Inferior parietal cortex (tissue), 1 donor: Measurements from ENCODE around the gene FAT4.

Experiments
- DNase-seq: peaks from one replicate; pipeline ENCODE4 v3.0.0-alpha.2; 2016; ENCODE audit errors: extremely low spot score

FAT4 gene

GRCh38 chr4:125317525-125317877 lies 2.7 kb downstream of the FAT4 start:
- DNase-seq = peak; percentile 59

DNA sequence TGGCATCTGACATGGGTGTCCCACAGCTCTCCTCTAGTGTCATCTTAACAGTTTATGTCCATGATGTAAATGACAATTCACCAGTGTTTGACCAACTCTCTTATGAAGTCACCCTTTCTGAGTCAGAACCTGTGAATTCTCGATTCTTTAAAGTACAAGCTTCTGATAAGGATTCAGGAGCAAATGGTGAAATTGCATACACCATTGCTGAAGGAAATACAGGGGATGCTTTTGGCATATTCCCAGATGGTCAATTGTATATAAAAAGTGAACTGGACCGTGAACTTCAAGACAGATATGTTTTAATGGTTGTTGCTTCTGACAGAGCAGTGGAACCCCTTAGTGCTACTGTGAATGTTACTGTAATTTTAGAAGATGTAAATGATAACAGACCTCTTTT lies 4.6 kb downstream of the FAT4 start:
- no peak for DNase-seq

GRCh38 chr4:125321709-125322365 lies 7.1 kb downstream of the FAT4 start:
- DNase-seq = no peak

GRCh38 chr4:125322366-125322730 lies 7.6 kb downstream of the FAT4 start:
- DNase-seq = no peak

DNA sequence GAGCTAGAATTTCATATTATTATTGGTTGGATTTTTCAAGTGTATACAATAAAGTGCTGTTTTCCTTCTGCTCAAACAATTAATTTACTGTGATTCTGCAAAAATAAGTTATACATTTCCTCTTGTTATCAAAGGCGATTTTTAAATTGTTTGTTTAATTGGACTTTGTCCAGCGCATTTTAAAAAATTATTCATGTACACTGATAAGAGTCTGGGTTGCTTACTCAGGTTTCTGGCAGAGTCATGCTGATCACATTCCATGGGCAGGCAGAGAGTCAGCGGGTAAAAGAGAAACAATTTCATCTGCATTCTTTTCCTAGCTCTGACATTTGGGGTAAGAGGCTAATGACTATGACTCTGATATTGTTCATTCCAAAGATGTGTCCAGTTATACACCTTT lies 8.9 kb downstream of the FAT4 start:
- no peak for DNase-seq

- DNase-seq = no peak
Observed at GRCh38 chr4:125325733-125326132, 11.0 kb downstream of the FAT4 start.

- no peak for DNase-seq
Observed at GRCh38 chr4:125331116-125331515, 16.4 kb downstream of the FAT4 start.

DNA sequence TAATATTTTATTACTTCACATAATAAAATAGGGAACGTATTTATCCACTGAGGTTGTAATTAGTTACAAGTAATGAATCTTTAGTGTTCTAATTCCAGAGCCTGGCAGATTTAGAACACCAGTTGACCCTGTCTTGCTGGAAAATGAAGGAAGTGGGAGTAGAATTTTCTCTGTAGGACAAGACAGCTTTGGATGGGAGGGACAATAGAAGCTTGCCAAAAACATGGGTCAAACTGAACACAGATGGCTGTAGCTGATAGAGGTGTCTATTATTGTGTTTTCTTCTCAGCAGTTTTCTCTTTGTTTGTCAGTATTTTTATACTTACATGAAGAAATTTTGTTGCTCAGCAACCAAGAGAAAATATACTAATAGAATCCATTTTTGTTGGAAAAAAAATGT lies 20.2 kb downstream of the FAT4 start:
- no peak for DNase-seq

DNA sequence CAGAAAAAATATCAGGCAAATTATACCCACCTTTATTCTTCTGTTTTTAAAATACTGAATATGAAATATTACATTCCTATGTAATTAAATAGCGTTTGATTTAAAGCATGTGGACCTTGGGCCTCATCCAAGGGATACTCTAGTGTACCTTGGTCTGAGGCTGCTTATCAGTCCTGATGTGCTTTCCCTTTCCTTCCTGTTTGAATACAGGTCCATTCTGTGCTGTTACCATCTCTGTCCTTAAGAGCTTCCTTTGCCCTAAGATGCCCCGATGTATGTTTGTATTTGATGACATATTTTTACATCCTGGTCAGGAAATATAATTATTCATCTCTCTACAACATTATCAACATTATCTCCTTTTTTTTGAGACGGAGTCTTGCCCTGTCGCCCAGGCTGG lies 24.1 kb downstream of the FAT4 start:
- DNase-seq = no peak

DNA sequence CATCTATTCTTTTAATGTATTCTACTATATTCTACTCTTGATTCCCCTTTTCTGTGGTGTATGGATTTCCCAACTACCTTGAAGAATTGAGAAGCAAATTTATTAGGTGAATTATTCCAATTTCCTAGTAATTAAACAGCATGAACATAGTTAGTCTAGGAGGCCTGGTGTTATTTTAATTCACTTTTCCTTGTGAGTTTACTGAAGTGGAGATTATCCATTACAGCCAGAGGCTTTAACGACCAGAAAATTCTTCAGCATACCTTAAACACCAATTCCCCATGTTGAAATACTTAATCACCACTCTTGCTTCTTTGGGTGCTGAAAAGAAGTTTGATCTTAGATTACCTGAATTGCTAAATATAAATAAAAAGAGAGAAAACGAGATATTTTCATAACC lies 29.4 kb downstream of the FAT4 start:
- no peak for DNase-seq

- DNase-seq = no peak
Observed at GRCh38 chr4:125346616-125347015, 31.9 kb downstream of the FAT4 start.

- no peak for DNase-seq
Observed at GRCh38 chr4:125350470-125351135, 35.8 kb downstream of the FAT4 start.

GRCh38 chr4:125352521-125352920 lies 37.8 kb downstream of the FAT4 start:
- DNase-seq = peak; percentile 60

- no peak for DNase-seq
Observed at GRCh38 chr4:125353131-125353530, 38.4 kb downstream of the FAT4 start.

DNA sequence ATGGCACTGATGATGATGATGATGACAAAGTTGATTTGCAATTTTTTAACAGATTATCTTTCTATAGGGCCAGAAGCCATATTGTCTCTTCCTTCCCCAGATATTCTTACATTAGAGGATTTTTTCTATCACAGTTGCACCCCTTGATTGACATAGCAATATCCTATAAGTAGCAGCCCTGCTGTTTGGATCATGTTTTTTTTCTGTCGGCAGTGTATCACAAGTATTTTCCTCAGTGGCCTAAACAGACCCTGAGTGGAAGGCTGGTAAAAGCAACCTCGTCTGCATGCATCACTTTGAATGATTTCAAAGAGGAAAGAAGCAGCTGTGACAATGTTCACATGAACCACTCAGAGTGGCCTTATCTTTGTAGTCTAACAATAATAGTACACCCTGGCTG lies 41.0 kb downstream of the FAT4 start:
- no peak for DNase-seq

GRCh38 chr4:125357675-125358074 lies 42.9 kb downstream of the FAT4 start:
- DNase-seq = no peak

DNA sequence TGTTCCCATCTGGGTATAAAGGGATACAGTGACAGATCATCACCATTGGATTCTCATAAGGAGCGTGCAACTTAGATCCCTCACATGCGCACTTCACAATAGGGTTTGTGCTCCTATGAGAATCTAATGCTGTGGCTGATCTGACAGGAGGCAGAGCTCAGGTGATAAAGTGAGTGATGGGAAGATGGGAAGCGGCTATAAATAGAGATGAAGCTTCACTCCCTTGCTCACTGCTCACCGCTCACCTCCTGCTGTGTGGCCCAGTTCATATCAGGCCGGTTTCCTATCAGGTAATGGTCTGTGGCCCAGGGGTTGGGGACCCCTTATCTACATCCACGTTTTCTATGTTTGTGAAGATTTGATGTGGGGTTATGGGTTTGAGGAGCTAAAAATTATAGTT lies 43.7 kb downstream of the FAT4 start:
- DNase-seq = no peak

DNA sequence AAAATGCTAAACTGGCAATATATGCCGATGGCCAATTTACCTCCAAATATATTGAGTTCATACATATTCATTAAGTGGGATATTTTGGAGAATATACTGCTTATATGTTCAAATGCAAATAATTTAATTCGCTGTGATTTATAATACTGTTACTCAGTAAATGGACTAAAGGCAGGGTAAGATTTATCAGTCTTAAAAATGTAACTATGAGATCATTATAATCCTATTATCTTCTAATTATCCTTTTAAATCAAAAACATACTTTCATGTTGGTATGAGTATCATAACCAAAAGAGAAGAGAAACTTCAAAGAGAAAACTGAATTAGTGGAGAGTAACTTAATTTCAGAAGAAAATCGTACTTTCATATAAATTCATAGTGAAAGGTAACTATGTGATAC lies 44.6 kb downstream of the FAT4 start:
- DNase-seq = no peak

DNA sequence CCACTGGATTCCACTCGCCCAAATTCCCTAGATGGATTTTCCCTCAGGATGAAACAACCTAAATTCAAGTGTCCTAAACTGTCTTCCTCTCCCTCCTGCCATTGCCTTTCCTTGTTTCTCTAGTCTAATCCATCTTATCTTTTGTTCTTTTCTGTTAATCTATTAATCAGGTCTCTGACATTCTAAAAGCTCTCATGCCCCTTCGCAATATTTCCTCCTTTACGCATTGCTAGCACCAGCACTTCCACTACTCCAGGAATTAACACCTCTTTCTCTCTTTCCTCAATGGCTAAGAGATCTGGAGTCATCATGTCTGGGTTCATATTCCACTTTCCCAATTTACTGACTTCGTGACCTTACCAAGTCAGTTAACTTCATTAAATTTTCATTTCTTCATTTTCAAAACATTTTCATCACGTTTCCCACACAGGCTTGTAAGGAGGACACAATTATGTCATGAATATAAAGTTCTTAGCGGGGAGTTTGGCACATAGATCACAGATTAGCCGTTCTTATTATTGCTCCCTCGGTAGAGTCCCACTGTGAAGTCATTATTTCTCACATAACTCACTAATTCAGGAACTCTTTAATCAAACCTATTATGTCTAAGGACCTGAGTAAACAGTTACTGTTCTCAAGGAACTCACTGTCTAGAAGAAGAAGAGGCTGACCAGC lies 45.3 kb downstream of the FAT4 start:
- no peak for DNase-seq

- no peak for DNase-seq
Observed at GRCh38 chr4:125360727-125361126, 46.0 kb downstream of the FAT4 start.
